Endodermal cell (in vitro differentiated cells): ENCODE data around the gene LDLRAD4. TPM values are rescaled to one million over a fixed set of nuclear protein-coding genes. Genes with fewer than 3 reads are reported as not detected.

Experiments
- DNase-seq: peaks from one replicate; pipeline ENCODE4 v3.0.0-alpha.2; 2017
- H3K27ac ChIP-seq: 2 replicates; pipeline ENCODE4 v1.5.1; 2013; ENCODE audit warnings: mild to moderate bottlenecking, low read depth, low read length, moderate library complexity
- H3K27me3 ChIP-seq: 2 replicates; pipeline ENCODE4 v1.6.1; 2013; ENCODE audit warnings: mild to moderate bottlenecking, low read length, moderate library complexity; ENCODE audit not compliant: insufficient read depth, control insufficient read depth, poor library complexity, severe bottlenecking
- H3K36me3 ChIP-seq: 2 replicates; pipeline ENCODE4 v1.7.0; 2013; ENCODE audit warnings: mild to moderate bottlenecking, low read length, moderate library complexity; ENCODE audit not compliant: control insufficient read depth, insufficient read depth
- H3K4me1 ChIP-seq: one replicate; pipeline ENCODE4 v1.7.0; 2013; ENCODE audit warnings: low read length; ENCODE audit not compliant: control insufficient read depth, insufficient read depth
- H3K4me3 ChIP-seq: 2 replicates; pipeline ENCODE4 v1.5.1; 2013; ENCODE audit warnings: mild to moderate bottlenecking, low read length, moderate library complexity
- H3K9ac ChIP-seq: 2 replicates; pipeline ENCODE4 v1.6.1; 2013; ENCODE audit warnings: mild to moderate bottlenecking, low read length, moderate library complexity; ENCODE audit not compliant: poor library complexity, severe bottlenecking; ENCODE audit errors: extremely low read depth
- H3K9me3 ChIP-seq: 2 replicates; pipeline ENCODE4 v1.6.1; 2013; ENCODE audit warnings: mild to moderate bottlenecking, low read length, moderate library complexity; ENCODE audit not compliant: control insufficient read depth
- H3K27ac Mint-ChIP-seq: 2 replicates; pipeline ENCODE4 v1.8.0; 2020; ENCODE audit warnings: mixed read lengths
- H3K27me3 Mint-ChIP-seq: 2 replicates; pipeline ENCODE4 v1.8.0; 2021; ENCODE audit warnings: mild to moderate bottlenecking, mixed read lengths; ENCODE audit not compliant: insufficient read depth
- H3K36me3 Mint-ChIP-seq: 2 replicates; pipeline ENCODE4 v1.8.0; 2020; ENCODE audit warnings: low read depth, mixed read lengths
- H3K4me1 Mint-ChIP-seq: 2 replicates; pipeline ENCODE4 v1.8.0; 2020; ENCODE audit warnings: mixed read lengths
- H3K4me3 Mint-ChIP-seq: 2 replicates; pipeline ENCODE4 v1.8.0; 2020; ENCODE audit warnings: mild to moderate bottlenecking, moderate library complexity, mixed read lengths
- H3K9me3 Mint-ChIP-seq: 2 replicates; pipeline ENCODE4 v1.8.0; 2020; ENCODE audit warnings: mild to moderate bottlenecking, mixed read lengths
- WGBS, 2 experiments: methylation state at CpG; one replicate each; pipeline versions ENCODE4 v1.1.5 to v1.1.7; 2013; ENCODE audit warnings: missing lambda C conversion rate in 2 of 2, mixed read lengths in 1 of 2; ENCODE audit not compliant: insufficient coverage in 1 of 2, insufficient read length in 1 of 2; 5-methylcytosine and 5-hydroxymethylcytosine counted together
- total RNA-seq, 2 donors: library from RNA; stranded (reverse); fragmentation: NEBNext Ultra II Directional in 1 of 2; extraction: Animal tissue kit (Norgen Biotek cat#: 25700) in 1 of 2; gene quantifications; 2 replicates in 1 of 2; 3 replicates in 1 of 2; pipeline ENCODE4 v1.2.1, GENCODE V29; 2021
- TF ChIP-seq, protein P1 (sequence below): fragments of 200-600 bp; sonication (generic); conservative IDR thresholded peaks from 2 replicates; pipeline ENCODE4 v1.5.0; 2021; ENCODE audit warnings: antibody characterized with exemption, mild to moderate bottlenecking

The LDLRAD4 gene
- total RNA-seq, 2 donors from 2014 or later, result 14.9 to 15.1 TPM

DNA sequence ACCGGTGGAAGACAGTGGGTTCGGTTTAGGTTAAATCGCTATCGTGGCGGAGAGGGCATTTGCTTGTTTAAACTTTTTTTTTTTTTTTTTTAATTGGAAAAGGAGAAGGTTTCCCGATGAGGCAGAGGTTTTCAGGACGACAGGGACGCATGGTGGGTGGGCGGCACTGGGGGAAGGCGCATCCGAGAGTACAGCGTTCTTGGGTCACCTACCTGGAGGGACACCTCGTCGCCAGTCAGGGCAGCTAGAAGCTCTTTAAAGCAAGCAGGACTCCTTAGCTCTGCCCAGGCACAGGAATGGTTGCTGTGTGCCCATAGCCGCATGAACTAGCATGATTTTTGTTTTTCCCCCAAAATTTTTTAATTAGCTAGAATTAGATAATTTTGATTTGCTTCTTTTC lies 437 bp downstream of the LDLRAD4 start:
- Mint-ChIP-seq H3K27me3 (peaks cover 34% of the 10 kb centered on the region), H3K4me1 (peaks cover 37% of the 10 kb centered on the region), H3K27ac (no peak overlapping the region), H3K4me3 (peak overlapping the region; percentile 72), H3K36me3 (no peaks in the 10 kb centered on the region), H3K9me3 (no peaks in the 10 kb centered on the region)
- 19 to 31% methylated on average over 5 to 15 of the region's 15 CpGs for WGBS, 2 experiments
- Histone ChIP-seq H3K4me3 (peak overlapping the region; percentile 85), H3K9ac (peak overlapping the region; percentile 34), H3K27me3 (peaks cover 28% of the 10 kb centered on the region), H3K9me3 (no peaks in the 10 kb centered on the region), H3K27ac (peak overlapping the region; percentile 74), H3K4me1 (peaks cover 6% of the 10 kb centered on the region), H3K36me3 (no peaks in the 10 kb centered on the region)
- TF ChIP-seq, protein P1, sequence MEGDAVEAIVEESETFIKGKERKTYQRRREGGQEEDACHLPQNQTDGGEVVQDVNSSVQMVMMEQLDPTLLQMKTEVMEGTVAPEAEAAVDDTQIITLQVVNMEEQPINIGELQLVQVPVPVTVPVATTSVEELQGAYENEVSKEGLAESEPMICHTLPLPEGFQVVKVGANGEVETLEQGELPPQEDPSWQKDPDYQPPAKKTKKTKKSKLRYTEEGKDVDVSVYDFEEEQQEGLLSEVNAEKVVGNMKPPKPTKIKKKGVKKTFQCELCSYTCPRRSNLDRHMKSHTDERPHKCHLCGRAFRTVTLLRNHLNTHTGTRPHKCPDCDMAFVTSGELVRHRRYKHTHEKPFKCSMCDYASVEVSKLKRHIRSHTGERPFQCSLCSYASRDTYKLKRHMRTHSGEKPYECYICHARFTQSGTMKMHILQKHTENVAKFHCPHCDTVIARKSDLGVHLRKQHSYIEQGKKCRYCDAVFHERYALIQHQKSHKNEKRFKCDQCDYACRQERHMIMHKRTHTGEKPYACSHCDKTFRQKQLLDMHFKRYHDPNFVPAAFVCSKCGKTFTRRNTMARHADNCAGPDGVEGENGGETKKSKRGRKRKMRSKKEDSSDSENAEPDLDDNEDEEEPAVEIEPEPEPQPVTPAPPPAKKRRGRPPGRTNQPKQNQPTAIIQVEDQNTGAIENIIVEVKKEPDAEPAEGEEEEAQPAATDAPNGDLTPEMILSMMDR, result no peak
- DNase-seq, result no peak

DNA sequence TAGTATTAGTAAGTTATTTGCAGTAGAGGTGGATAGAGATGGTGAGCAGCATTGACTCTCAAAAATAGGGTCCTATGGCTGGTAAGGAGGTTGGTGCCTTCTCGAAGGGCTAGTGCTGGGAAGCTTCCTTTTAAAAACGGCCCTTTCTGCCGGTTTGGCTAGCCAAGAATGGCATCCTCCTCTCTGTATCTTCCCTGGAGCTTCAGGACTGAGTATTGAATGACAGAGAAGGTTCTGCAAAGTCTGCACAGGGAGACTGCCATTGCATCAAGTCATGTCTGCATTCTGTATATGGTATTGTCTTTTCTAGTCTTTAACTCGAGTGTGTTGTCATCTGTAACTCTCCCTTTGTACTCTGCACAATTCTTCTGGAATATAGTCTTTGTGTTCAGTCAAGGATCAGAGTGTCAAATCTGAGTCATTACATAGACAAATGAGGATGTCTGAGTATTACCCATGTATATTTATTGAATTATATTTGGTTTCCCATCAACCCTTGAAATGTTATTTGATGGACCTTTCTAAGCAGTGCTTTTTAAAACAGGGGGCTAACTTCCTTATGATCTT lies 1.1 kb downstream of the LDLRAD4 start:
- WGBS, 2 experiments, result 49 to 61% methylated on average over 4 of the region's 4 CpGs
- H3K4me1 ChIP-seq, result peaks cover 6% of the 10 kb centered on the region
- no peak for DNase-seq
- H3K9me3 ChIP-seq, result no peaks in the 10 kb centered on the region
- H3K9ac ChIP-seq, result no peak overlapping the region
- Mint-ChIP-seq H3K9me3 (no peaks in the 10 kb centered on the region), H3K4me3 (peak overlapping the region; percentile 72), H3K27me3 (peaks cover 27% of the 10 kb centered on the region), H3K4me1 (peaks cover 37% of the 10 kb centered on the region), H3K27ac (no peak overlapping the region), H3K36me3 (no peaks in the 10 kb centered on the region)
- peaks cover 28% of the 10 kb centered on the region for H3K27me3 ChIP-seq
- TF ChIP-seq, protein P1, result no peak
- peak overlapping the region; percentile 74 for H3K27ac ChIP-seq
- no peaks in the 10 kb centered on the region for H3K36me3 ChIP-seq
- peak overlapping the region; percentile 85 for H3K4me3 ChIP-seq

DNA sequence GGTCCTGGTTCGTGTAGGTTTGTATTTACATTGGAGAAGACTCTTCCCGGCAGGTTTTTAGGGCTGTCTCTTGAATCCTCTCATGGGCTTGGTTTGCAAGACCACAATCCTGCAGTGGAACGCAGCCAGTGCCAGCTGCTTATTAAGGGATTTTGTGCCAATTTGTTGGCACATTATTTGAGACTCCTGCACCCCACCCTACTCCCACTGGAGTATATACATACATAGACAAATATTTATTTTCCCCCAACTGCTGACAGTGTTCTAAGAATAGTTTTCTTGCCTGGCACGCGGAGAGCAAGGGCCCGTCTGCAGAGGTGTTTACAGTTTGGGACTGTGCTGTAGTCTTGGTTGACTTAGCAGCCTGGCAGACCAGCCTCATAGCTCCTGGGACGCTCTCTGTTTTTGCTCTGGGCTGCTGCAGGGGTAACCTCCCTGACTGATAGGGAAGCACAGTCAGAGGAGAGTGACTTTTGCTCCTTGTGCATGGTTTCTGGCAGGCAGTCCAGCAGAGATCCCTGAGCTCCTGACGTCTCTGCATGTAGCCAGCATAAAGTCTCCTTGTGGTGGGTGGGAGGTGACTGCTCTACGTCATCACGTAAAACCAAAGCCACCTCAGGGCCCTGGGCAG lies 1.9 kb downstream of the LDLRAD4 start:
- no peaks in the 10 kb centered on the region for H3K36me3 ChIP-seq
- no peak overlapping the region for H3K4me3 ChIP-seq
- peaks cover 28% of the 10 kb centered on the region for H3K27me3 ChIP-seq
- TF ChIP-seq, protein P1, result no peak
- peak overlapping the region; percentile 74 for H3K27ac ChIP-seq
- DNase-seq, result peak; percentile 47
- peaks cover 6% of the 10 kb centered on the region for H3K4me1 ChIP-seq
- H3K9ac ChIP-seq, result no peak overlapping the region
- WGBS, 2 experiments, result 71 to 84% methylated on average over 4 to 10 of the region's 10 CpGs
- H3K27me3 Mint-ChIP-seq, result peaks cover 23% of the 10 kb centered on the region
- no peak overlapping the region for H3K27ac Mint-ChIP-seq
- no peaks in the 10 kb centered on the region for H3K9me3 ChIP-seq
- H3K9me3 Mint-ChIP-seq, result no peaks in the 10 kb centered on the region
- no peaks in the 10 kb centered on the region for H3K36me3 Mint-ChIP-seq
- no peak overlapping the region for H3K4me3 Mint-ChIP-seq
- peaks cover 37% of the 10 kb centered on the region for H3K4me1 Mint-ChIP-seq
